Measurements from ENCODE around the gene NARF. TPM values are rescaled to one million over a fixed set of nuclear protein-coding genes. Genes with fewer than 3 reads are reported as not detected.

NARF gene
- total RNA-seq, 1 donor from 2014 or later, result 122 TPM

GRCh38 chr17:82435601-82436583, 22.6 kb upstream of the NARF start:
- TF ChIP-seq CTCF (IDR thresholded peaks at IDR 0.05; ENCODE audit: unreplicated experiment), result no peak
- H3K27me3 Mint-ChIP-seq (ENCODE audit: low read depth), result no peaks in the 10 kb centered on the region
- no peaks in the 10 kb centered on the region for H3K9me3 Mint-ChIP-seq
- DNase-seq (ENCODE audit: low spot score in 2 of 2, unreplicated experiment in 2 of 2), result no peak
- peaks cover 4% of the 10 kb centered on the region for H3K36me3 Mint-ChIP-seq
- H3K4me1 Mint-ChIP-seq, result no peaks in the 10 kb centered on the region
- H3K27ac Mint-ChIP-seq, result no peak overlapping the region
- no peak overlapping the region for H3K4me3 Mint-ChIP-seq

GRCh38 chr17:82436601-82437324, 21.8 kb upstream of the NARF start:
- no peak for TF ChIP-seq CTCF (IDR thresholded peaks at IDR 0.05; ENCODE audit: unreplicated experiment)
- DNase-seq (ENCODE audit: low spot score in 2 of 2, unreplicated experiment in 2 of 2), result no peak
- Mint-ChIP-seq H3K27me3 (ENCODE audit: low read depth) (no peaks in the 10 kb centered on the region), H3K4me1 (no peaks in the 10 kb centered on the region), H3K9me3 (no peaks in the 10 kb centered on the region), H3K4me3 (no peak overlapping the region), H3K36me3 (peaks cover 3% of the 10 kb centered on the region), H3K27ac (no peak overlapping the region)

GRCh38 chr17:82437325-82437668, 21.2 kb upstream of the NARF start:
- Mint-ChIP-seq H3K27ac (no peak overlapping the region), H3K36me3 (peaks cover 3% of the 10 kb centered on the region), H3K27me3 (ENCODE audit: low read depth) (no peaks in the 10 kb centered on the region), H3K9me3 (no peaks in the 10 kb centered on the region), H3K4me3 (no peak overlapping the region), H3K4me1 (no peaks in the 10 kb centered on the region)
- no peak for TF ChIP-seq CTCF (IDR thresholded peaks at IDR 0.05; ENCODE audit: unreplicated experiment)
- DNase-seq (ENCODE audit: low spot score in 2 of 2, unreplicated experiment in 2 of 2), result no peak

- TF ChIP-seq CTCF (IDR thresholded peaks at IDR 0.05; ENCODE audit: unreplicated experiment), result no peak
- H3K4me3 Mint-ChIP-seq, result no peak overlapping the region
- no peaks in the 10 kb centered on the region for H3K4me1 Mint-ChIP-seq
- H3K36me3 Mint-ChIP-seq, result peaks cover 7% of the 10 kb centered on the region
- H3K27ac Mint-ChIP-seq, result no peak overlapping the region
- DNase-seq (ENCODE audit: low spot score in 2 of 2, unreplicated experiment in 2 of 2), result no peak
- H3K27me3 Mint-ChIP-seq (ENCODE audit: low read depth), result no peaks in the 10 kb centered on the region
- H3K9me3 Mint-ChIP-seq, result no peaks in the 10 kb centered on the region
These were observed 19.9 kb upstream of the NARF start for GRCh38 chr17:82438401-82439193.

GRCh38 chr17:82439194-82439828, 19.2 kb upstream of the NARF start:
- Mint-ChIP-seq H3K4me3 (no peak overlapping the region), H3K36me3 (peaks cover 5% of the 10 kb centered on the region), H3K27ac (no peak overlapping the region), H3K4me1 (no peaks in the 10 kb centered on the region), H3K27me3 (ENCODE audit: low read depth) (no peaks in the 10 kb centered on the region), H3K9me3 (no peaks in the 10 kb centered on the region)
- no peak for DNase-seq (ENCODE audit: low spot score in 2 of 2, unreplicated experiment in 2 of 2)
- no peak for TF ChIP-seq CTCF (IDR thresholded peaks at IDR 0.05; ENCODE audit: unreplicated experiment)
